Panc1 (cell line): ENCODE measurements around the gene CCDC171.

Experiments
- CTCF ChIP-seq: fragments of 450-650 bp; IDR thresholded peaks from 2 replicates; pipeline ENCODE4 v1.5.1; 2017; ENCODE audit warnings: mild to moderate bottlenecking
- POLR2AphosphoS5 ChIP-seq: IDR thresholded peaks from 2 replicates; pipeline ENCODE4 v1.6.1; 2012; ENCODE audit warnings: mild to moderate bottlenecking, low read depth, low read length, moderate library complexity
- SIN3A ChIP-seq: IDR thresholded peaks from 2 replicates; pipeline ENCODE4 v1.6.1; 2012; ENCODE audit warnings: low read depth, mild to moderate bottlenecking, low read length, moderate library complexity, borderline replicate concordance; ENCODE audit not compliant: insufficient read depth
- TCF7L2 ChIP-seq: IDR thresholded peaks from 2 replicates; pipeline ENCODE4 v1.6.1; 2011; ENCODE audit warnings: mild to moderate bottlenecking, low read depth, low read length, inconsistent platforms
- TF ChIP-seq, protein P1 (sequence below), 2 experiments: IDR thresholded peaks; 2 replicates each; pipeline ENCODE4 v1.6.1; 2011 to 2012; ENCODE audit warnings: low read depth in 2 of 2, control low read depth in 1 of 2, low read length in 1 of 2, mild to moderate bottlenecking in 1 of 2, moderate library complexity in 1 of 2; ENCODE audit not compliant: insufficient read depth in 1 of 2

DNA sequence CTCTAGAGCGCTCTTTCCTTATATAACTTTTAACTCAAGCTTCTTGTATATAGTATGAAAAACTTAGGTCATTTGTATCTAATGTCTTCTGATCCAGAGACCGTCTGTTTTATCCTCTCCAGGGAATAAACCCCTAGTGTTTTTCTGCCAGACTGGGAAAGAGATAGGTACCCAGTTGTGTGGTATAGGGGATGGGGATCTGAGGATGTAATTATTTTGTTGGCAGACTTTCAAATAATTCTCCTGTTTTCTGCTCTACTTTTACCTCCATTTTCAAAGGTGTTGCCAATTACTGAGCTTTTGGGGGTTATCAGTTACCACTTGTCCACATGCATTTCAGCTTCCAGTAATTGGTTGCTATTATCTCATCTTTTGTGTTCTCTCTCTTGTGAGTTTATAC lies 17.9 kb downstream of the CCDC171 start:
- TF ChIP-seq SIN3A, result no peak
- no peak for TF ChIP-seq CTCF
- TF ChIP-seq, protein P1, sequence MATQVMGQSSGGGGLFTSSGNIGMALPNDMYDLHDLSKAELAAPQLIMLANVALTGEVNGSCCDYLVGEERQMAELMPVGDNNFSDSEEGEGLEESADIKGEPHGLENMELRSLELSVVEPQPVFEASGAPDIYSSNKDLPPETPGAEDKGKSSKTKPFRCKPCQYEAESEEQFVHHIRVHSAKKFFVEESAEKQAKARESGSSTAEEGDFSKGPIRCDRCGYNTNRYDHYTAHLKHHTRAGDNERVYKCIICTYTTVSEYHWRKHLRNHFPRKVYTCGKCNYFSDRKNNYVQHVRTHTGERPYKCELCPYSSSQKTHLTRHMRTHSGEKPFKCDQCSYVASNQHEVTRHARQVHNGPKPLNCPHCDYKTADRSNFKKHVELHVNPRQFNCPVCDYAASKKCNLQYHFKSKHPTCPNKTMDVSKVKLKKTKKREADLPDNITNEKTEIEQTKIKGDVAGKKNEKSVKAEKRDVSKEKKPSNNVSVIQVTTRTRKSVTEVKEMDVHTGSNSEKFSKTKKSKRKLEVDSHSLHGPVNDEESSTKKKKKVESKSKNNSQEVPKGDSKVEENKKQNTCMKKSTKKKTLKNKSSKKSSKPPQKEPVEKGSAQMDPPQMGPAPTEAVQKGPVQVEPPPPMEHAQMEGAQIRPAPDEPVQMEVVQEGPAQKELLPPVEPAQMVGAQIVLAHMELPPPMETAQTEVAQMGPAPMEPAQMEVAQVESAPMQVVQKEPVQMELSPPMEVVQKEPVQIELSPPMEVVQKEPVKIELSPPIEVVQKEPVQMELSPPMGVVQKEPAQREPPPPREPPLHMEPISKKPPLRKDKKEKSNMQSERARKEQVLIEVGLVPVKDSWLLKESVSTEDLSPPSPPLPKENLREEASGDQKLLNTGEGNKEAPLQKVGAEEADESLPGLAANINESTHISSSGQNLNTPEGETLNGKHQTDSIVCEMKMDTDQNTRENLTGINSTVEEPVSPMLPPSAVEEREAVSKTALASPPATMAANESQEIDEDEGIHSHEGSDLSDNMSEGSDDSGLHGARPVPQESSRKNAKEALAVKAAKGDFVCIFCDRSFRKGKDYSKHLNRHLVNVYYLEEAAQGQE (IDR thresholded peaks at IDR 0.05; ENCODE audit: insufficient read depth in 1 of 2, low read depth in 2 of 2, low read length in 1 of 2), result no peak
- no peak for TF ChIP-seq POLR2AphosphoS5
- no peak for TF ChIP-seq TCF7L2
